Ecto neural progenitor cell (in vitro differentiated cells): ENCODE results near the gene DYRK4.

Experiments used
- DNase-seq: peaks from one replicate; pipeline ENCODE4 v3.0.0-alpha.2; 2018; ENCODE audit warnings: low spot score

Gene DYRK4

DNA sequence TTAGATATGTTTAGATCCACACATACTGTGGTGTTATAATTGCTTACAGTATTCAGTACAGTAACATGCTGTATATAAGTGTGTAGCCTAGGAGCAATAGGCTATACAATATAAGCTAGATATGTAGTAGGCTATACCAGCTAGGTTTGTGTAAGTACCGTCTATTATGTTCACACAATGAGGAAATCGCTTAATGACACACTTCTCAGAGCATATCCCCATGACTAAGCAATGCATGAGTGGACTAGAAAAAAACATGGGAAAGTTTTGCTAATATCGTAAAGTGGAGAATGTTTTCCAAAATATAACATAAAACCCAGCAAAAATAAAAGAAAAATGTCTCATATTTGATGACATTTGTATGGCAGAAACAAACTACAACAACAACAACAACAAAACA lies 59.5 kb downstream of the DYRK4 start:
- DNase-seq: no peak

DNA sequence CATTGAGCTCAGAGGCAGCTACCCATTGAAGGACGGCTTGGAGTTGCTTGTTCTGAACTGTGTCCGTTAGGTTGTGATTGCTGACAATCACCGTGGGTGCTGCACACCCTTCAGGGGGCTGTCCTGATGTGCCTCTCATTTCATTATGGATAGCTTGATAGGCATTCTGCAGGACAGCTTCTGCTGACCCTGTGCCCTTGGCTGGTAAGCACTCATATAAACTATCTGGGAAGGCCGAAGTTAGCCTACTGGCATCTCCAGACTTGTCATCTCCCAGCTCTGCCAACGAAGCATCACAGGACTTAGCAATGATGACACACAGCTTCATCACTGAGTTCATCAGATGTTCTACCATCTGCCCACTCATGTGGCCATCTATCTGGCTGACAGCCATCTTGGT lies 64.5 kb downstream of the DYRK4 start:
- no peak for DNase-seq

- DNase-seq: no peak
These were observed 66.4 kb downstream of the DYRK4 start for GRCh38 chr12:4628406-4628805.

DNA sequence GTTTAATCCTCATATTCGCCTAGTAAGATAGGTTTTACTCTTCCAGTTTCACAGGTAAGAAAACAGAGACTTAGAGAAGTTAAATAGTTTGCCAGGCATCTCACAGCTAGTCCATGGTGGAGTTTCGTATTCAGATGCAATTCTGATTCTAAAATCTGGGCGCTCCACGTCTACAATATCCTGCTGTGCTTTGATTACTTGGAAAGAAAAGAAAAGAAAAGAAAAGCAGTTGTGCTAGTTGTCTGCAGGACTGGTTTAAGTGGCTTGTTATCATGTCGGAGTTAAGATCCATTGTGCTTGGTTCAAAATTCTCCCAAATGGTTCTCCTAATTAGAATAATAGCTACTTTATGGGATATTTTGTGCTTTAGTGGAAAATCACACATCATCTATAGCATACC lies 68.3 kb downstream of the DYRK4 start:
- no peak for DNase-seq

- no peak for DNase-seq
These were observed 81.7 kb downstream of the DYRK4 start for GRCh38 chr12:4643747-4644146.

- no peak for DNase-seq
These were observed 83.0 kb downstream of the DYRK4 start for GRCh38 chr12:4645023-4645422.

- DNase-seq: no peak
These were observed 86.1 kb downstream of the DYRK4 start for GRCh38 chr12:4648104-4648500.

DNA sequence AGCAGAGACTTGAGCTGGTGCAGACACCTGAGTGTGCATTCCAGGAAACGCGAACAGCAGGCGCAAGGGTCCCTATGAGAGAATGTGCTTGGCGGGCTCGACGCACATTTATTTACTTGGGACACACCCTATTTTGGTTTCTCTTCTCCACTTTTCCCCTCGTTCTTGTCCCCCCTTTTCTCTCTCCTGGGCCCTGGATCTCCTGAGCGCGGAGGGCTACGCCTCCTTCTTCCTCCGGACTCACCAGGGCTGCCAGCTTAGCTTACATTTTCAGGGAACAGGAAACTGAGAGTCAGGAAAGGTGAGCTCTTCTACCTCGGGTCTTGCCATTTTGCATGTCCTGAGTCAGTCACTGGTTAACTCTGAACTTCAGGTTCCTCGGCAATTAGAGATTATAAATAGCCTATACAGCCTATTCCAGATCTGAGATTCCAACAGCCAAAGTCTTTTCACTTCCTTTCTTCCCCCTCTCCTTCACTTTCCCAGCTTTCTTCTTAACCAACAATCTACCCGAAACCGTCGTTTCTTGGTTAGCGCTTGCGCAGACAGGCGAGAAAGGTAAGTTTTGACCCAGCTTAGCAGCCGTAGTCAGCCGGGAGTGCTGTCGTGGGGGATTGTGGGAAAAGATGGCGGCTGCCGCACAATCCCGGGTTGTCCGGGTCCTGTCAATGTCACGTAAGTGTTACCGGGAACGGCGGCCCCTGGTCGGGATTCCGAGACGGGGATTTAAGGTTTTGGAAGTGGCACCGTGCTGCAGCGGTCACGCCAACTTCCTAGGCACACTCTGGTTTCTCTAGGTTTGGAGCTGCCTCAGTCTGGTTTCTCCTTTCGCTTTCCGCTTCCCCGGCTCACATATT lies 86.7 kb downstream of the DYRK4 start, which contains the start of the genes AKAP3 and NDUFA9:
TSS of gene AKAP3 (minus strand) at position 551 of the 857 bp plus-strand sequence. CDS start 10,855 bp downstream, outside the sequence.
TSS of gene NDUFA9 (plus strand) at position 614 of the 857 bp plus-strand sequence. CDS start at position 627, 13 bp downstream.
- peak; percentile 94 for DNase-seq

GRCh38 chr12:4649358-4649661 lies 87.3 kb downstream of the DYRK4 start:
- no peak for DNase-seq

DNA sequence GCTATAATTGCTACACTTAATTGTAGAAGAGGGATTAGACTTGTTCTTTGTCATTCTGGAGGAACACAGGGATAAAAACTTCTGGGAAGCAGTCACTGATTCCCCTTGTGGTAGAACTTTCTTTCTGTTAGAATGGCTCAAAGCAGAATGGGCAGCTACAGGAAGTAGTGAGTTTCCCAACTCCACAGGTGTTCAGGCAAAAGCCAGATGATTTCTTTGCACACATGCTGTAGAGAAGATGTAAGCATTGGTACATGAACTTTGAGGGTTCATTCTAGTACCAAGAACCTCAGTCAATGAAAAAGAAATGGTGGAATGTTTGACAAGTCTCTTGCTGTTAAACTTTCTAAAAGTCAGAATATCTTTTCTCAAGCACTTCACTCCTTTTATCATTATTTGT lies 91.2 kb downstream of the DYRK4 start:
- no peak for DNase-seq

DNA sequence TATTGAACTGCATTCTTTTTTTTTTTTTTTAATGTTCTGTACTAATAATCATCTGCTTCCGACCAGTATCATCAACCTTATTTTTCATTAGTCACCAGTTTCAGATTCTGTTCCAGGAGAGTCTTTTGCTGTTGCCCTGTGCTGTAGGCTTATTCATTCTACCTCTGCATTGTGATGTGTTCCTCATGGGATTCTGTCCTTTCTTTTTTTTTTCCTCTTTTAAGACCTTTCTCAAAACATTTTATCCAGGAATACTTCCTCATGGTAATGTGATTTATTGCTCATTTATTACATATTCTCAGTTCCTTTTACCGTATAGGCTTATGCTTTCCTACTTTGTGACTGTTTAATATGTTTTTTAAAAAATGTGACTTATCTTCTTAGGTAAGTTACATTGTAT lies 91.7 kb downstream of the DYRK4 start:
- DNase-seq: no peak
